D341Med (cell line): Measurements from ENCODE around the gene TRERF1.
A peak's percentile ranks its signal among the peaks of the same experiment; 100 is the strongest.

Source experiments
- DNase-seq: peaks from one replicate; pipeline ENCODE4 v3.0.0; 2012; ENCODE audit warnings: low spot score

Gene TRERF1

GRCh38 chr6:42271834-42272805 lies 179.6 kb downstream of the TRERF1 start:
- DNase-seq = no peak

GRCh38 chr6:42269974-42270510 lies 181.7 kb downstream of the TRERF1 start:
- DNase-seq = no peak

DNA sequence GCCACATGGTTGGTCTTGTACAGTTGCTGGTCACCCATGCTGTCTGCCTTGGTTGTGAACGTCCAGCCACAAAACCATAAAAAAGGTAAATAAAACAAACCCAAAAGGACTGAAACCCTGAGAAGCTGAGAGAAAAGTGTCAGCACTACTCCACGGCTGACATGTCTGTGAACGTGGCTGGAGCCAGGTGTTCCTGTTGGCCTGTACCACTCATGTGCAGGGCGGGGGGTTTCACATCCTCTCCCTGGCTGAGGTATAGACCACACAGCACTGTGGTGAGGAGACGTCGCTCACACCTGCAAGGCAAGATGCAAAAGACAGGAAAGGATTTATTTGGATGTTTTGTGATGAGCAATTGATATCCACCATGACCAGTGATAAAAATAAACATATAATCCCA lies 182.2 kb downstream of the TRERF1 start:
- DNase-seq = no peak

DNA sequence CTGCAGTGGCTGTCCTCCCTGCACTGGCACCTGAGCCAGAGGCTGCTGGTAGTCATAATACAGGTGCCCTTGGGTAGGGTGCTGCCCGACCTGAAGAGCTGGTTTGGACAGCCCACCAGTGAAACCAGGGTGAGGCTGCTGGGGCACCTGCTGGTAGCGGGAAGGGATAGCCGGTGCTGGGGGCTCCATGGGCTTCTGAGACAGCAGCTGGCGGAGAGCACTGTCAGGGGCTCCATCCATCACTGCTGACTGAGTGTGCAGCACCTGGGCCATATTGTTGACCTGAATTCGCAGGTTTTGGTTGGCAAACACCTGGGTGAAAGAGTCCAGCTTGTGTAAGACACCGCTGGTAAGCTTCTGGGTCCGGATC lies 182.9 kb downstream of the TRERF1 start:
- no peak for DNase-seq

DNA sequence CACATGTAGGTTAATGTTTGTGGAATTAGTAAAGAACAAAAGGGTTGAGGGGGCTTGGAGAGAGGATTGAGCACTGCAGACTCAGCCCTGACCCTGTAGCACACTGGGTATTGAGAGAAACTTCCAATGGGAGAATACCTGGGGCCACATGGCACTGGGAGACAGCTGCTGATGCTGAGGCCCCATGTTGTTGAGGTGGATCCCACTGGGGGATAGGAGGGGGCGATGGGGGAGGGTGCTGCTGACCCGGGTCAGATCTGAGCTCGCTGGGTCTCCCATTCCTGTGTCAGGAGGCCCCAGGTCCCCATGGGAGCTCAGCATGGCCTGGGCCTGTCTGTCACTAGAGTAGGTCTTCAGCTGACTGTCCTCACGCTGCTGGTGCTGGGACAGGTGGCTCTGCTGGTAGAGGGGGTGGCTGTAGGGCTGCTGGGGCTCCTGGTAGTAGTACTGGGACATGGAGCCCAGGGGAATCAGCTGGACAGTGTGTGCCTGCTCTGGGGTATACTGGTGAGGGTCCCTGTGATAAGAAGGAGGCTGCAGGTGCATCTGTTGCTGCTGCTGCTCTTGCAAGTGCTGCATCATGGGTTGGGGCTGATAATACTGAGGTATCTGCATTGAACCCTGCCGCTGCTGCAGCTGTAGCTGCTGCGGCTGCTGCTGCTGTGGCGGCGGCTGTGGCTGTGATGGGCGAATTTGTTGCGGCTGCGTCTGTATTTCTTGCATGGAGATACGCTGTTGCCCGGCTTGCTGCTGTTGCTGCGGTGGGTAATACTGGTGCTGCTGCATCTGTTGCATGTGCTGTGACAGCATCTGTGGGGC lies 183.5 kb downstream of the TRERF1 start:
- DNase-seq = no peak

DNA sequence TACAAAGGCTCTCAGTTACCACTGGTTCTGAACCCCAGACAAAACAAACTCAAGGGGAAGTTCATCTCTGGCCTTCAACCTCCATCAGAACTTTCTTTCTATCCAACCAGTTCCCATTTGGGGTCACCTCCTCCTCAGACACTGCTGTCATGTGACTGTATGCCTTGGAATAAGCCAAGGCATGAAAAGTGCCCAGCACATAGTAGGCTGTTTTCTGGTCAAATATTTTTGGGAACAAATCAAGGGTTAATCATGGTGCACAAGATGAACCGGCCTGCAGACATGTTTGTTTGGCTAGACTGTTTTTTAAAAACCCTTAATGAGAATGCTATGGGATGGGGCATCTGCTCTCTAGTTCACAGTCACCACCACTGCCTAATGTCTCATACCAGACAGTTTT lies 185.2 kb downstream of the TRERF1 start:
- no peak for DNase-seq

DNA sequence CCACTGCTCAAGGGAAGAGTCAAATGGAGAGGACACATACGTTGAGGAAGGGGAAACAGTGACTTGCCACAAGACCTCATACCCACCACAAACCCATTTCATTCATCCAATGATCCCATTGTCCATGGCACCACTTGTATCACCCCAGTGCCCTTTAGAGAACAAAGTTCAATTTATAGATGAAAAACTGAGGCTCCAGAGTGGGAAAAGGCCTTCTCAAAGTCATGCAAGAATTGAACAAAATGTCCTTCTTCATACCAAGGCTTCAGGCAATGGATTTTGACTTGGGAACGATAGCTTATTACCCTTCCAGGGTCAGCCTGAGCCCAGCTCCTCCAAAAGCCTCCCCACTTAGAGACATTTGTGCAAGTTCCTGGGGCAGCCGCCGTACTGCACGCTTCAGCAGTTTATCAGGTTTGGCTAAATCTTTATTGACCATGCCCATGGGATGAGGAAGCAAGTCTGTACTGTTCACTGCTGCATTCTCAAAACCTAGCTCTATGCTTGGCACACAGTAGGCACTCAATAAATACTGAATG lies 186.8 kb downstream of the TRERF1 start:
- DNase-seq = no peak

GRCh38 chr6:42264162-42264851 lies 187.4 kb downstream of the TRERF1 start:
- DNase-seq = no peak

DNA sequence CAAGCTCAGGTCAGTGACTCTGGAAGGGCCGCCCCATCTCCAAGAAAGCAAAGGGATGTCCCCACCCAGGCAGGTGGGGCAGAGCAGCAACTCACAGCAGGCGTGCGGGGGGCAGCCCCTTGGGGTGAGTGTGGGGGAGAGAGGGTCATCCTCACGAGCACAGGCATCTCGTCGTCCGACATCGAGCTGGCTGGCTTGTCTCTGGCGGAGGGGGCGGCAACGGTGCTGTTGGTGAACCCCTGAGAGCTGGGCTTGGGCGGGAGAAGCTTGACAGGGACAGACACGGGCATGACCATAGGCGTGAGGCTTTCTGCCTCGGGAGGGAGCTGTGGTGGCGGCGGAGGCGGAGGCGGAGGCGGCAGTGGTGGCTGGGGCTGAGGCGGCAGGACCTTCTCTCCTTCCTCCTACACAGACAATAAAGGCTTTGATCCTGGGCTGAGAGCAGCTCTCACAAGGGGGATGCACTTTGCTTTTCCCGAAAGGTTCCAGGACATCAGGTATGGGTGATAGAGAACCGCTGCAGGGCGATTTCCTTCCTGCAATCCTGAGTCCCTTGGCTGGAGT lies 188.5 kb downstream of the TRERF1 start:
- DNase-seq = no peak

DNA sequence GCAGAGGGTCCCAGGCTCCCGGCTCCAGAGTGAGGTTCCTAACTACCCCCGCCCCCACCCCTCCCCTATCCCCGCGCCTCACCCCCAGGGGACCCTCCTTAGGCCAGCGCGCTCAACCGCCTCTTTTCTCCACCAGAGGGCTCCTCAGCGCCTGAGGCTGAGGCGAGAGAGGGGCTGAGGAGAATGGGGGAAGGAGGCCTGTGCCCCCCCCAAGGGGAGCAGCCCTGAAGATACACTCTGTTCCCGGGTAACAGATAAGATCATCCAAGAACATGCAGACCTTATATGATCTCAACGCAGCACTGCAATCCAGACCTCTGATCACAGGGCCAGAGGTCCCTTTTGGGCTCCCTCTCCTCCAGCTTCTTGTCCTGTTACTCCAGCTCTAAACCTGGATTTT lies 190.8 kb downstream of the TRERF1 start:
- peak; percentile 87 for DNase-seq

DNA sequence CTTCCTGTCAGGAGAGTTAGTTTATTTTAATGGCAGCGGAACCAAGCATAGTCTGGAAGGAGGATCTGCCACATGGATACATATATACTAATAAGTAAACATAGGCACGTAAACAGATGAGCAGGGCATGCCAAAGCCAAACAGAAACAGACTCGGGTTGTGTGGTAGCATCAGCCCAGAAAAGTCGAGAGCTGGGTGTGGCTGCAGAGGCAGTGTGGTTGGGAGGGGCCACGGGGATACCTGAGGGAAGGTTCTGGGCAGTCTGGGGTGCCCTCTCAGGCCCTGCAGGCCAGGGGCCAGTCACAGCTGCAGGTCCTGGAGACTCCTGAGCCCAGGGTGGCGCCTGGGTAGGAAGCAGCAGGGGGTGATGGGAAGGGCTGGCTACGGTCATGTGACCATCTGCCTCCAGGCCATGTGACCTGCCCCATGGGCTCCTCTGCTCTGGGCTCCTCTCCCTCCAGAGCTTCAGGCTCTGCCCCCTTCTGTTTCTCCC lies 191.3 kb downstream of the TRERF1 start:
- DNase-seq = peak; percentile 84

DNA sequence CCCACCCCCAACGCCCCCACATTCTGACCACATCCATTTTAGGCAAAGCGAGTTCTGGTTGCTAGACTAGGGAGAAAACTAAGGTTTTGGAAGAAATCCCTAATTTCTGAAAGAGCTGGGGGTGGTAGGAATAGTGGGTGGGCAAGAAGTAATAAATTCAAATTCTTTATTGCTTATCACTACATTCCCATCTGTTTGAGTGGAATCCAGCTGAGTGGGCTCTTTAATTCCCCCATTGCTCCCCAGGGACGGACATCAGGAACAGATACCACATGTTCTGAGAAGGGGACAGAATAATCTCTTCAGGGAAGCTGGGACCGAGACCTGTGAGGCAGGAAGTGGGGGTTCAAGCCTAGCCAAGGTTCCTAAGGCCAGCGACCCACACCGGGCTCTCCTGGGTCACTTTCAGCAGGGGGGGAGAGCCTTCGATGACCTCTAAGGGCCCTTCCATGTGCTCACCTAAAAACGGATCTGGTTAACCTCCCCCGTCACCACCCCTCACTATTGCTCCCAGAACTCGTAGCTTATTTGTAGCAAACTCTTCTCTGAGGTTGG lies 191.8 kb downstream of the TRERF1 start:
- DNase-seq = no peak

DNA sequence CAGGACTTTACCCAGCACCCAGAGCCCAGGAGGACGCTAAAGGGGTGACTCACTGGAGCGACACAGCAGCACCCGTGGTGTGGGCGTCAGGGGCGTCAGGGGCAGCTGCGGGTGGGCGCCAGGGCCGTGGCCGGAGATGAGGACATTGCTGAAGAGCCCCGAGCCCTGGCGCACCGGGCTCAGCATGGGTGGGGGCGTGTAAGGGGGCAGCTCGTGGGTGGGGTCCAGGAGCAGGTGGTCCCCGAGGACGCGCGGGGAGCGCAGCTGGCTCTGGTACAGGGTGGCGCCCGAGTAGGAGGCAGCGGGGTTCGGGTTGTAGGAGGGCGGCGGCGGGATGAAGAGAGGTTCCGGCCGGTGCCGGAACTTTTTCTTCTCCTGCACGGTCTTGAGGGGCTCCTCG lies 192.4 kb downstream of the TRERF1 start:
- no peak for DNase-seq

GRCh38 chr6:42257614-42258013 lies 194.1 kb downstream of the TRERF1 start:
- DNase-seq = no peak

DNA sequence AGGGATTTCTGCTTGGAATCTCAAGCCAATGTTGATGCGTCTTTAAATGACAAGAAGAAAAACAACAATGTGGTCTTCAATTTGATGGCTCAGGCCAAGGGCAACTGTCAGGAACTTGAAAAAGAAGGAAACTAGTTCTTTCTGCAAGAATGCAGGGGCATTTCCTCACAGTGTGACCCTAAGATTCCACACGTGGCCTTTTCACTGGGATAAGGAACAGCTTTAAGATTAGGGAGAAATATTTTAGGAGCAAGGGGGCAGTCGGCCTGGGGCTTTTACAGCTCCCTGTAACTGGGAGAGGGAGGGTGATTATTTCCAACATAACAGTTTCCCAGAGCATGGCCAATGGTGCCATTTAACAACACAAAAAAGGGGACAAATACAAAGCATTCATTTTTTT lies 194.7 kb downstream of the TRERF1 start:
- no peak for DNase-seq

DNA sequence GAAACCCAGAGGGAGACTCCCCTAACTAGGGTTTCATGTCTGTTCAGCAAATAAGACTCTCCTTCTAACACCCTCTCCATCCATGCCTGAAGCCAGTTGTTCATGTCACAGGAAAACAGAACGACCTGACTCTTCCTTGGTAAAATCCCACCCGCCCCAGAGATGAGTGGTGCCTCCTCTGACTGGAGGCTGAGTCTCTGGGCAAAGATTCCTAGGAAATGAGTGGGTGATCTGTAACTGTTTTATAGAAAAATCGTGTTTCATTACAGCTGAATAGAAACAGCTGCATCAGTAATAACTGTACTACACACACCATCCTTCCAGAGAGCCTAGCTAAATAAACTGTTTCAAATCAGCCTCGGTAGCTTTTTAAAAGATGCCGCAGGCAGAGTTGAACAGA lies 196.7 kb downstream of the TRERF1 start:
- DNase-seq = no peak

- no peak for DNase-seq
Measured at GRCh38 chr6:42254505-42254904, 197.2 kb downstream of the TRERF1 start.

GRCh38 chr6:42251911-42252637 lies 199.7 kb downstream of the TRERF1 start:
- no peak for DNase-seq

GRCh38 chr6:42251500-42251899 lies 200.2 kb downstream of the TRERF1 start:
- DNase-seq = no peak

GRCh38 chr6:42250274-42250931 lies 201.3 kb downstream of the TRERF1 start:
- DNase-seq = no peak
